LNCaP clone FGC (cell line): ENCODE data around the gene PHF2.

ENCODE experiments used
- DNase-seq: peaks from one replicate; pipeline ENCODE4 v3.0.0-alpha.2; 2011; ENCODE audit warnings: low read depth
- H3K4me3 ChIP-seq: 2 replicates; pipeline ENCODE4 v1.5.1; 2011; ENCODE audit warnings: mild to moderate bottlenecking, low read depth, low read length, control low read depth
- TF ChIP-seq, protein P1 (sequence below): IDR thresholded peaks from 2 replicates; pipeline ENCODE4 v1.5.1; 2012; ENCODE audit warnings: mild to moderate bottlenecking; ENCODE audit not compliant: control insufficient read depth, insufficient read depth; ENCODE audit errors: extremely low read depth

The PHF2 gene

GRCh38 chr9:93624431-93624834 lies 48.0 kb downstream of the PHF2 start:
- no peak overlapping the region for H3K4me3 ChIP-seq
- DNase-seq, result no peak
- TF ChIP-seq, protein P1, sequence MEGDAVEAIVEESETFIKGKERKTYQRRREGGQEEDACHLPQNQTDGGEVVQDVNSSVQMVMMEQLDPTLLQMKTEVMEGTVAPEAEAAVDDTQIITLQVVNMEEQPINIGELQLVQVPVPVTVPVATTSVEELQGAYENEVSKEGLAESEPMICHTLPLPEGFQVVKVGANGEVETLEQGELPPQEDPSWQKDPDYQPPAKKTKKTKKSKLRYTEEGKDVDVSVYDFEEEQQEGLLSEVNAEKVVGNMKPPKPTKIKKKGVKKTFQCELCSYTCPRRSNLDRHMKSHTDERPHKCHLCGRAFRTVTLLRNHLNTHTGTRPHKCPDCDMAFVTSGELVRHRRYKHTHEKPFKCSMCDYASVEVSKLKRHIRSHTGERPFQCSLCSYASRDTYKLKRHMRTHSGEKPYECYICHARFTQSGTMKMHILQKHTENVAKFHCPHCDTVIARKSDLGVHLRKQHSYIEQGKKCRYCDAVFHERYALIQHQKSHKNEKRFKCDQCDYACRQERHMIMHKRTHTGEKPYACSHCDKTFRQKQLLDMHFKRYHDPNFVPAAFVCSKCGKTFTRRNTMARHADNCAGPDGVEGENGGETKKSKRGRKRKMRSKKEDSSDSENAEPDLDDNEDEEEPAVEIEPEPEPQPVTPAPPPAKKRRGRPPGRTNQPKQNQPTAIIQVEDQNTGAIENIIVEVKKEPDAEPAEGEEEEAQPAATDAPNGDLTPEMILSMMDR, result no peak

DNA sequence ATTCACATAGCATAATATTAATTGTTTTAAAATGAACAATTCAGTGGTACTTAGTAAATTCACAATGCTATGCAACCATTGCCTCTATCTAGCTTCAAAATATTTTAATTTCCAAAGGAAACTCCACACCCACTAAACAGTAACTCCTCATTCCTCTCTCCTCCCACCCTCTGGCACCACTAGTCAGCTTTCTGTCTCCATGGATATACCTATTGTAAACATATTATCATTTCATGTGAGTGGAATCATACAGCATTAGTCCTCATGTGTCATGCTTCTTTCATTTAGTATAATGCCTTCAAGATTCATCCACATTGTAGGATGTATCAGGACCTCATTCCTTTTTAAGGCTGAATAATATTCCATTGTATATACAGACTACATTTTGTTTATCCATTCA lies 48.6 kb downstream of the PHF2 start:
- TF ChIP-seq, protein P1, result no peak
- no peak for DNase-seq
- H3K4me3 ChIP-seq, result no peak overlapping the region

DNA sequence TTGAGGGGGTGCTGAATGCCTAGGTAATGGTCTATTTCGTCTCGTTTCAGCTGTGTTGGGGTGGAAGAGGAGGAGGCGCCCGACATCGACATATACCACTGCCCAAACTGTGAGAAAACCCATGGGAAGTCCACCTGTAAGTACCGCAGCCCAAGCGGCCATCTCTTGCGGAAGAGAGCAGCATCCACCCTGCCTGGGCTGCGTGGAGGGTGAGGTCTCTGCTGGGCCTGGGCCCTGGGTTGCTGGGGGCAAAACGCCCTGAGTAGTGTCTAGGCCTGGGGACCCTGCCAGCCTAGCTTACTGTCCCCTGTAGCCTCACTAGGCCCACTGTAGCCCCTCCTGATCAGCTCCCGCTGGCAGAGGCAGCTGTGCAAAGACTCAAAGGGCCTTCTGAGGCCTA lies 53.5 kb downstream of the PHF2 start:
- no peak for DNase-seq
- TF ChIP-seq, protein P1, result no peak
- no peak overlapping the region for H3K4me3 ChIP-seq

DNA sequence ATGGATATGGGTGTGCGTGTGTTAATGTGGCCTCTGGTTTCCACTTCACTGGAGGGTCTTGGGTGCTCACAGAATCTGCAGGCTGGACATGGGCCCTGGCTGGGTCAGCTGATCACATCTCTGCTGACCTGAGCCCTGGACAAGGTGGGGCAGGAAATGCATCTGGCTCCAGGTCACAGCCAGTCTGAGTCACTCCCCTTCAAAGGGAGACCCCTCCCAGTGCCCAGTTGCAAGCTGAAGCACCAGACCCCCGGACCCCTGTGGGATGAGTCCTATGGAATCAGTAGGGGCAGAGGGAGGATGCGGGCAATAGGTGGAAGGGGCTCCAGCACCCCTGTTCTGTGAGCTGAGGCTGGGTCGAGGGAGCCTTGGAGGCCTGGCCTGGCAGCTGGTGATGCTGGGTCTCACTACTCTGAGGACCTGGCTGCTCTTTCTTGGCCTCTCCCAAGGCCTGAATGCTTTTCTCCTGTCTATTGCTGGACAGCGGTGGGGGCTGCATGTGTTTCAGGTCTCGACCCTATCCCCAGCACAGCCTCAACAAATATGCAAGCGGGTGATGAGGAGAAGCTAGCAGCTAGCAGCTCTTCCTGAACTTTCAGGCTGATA lies 54.5 kb downstream of the PHF2 start:
- no peak for DNase-seq
- TF ChIP-seq, protein P1, result no peak
- H3K4me3 ChIP-seq, result no peak overlapping the region

GRCh38 chr9:93633492-93634221 lies 57.3 kb downstream of the PHF2 start:
- H3K4me3 ChIP-seq, result no peak overlapping the region
- DNase-seq, result no peak
- TF ChIP-seq, protein P1, result no peak

DNA sequence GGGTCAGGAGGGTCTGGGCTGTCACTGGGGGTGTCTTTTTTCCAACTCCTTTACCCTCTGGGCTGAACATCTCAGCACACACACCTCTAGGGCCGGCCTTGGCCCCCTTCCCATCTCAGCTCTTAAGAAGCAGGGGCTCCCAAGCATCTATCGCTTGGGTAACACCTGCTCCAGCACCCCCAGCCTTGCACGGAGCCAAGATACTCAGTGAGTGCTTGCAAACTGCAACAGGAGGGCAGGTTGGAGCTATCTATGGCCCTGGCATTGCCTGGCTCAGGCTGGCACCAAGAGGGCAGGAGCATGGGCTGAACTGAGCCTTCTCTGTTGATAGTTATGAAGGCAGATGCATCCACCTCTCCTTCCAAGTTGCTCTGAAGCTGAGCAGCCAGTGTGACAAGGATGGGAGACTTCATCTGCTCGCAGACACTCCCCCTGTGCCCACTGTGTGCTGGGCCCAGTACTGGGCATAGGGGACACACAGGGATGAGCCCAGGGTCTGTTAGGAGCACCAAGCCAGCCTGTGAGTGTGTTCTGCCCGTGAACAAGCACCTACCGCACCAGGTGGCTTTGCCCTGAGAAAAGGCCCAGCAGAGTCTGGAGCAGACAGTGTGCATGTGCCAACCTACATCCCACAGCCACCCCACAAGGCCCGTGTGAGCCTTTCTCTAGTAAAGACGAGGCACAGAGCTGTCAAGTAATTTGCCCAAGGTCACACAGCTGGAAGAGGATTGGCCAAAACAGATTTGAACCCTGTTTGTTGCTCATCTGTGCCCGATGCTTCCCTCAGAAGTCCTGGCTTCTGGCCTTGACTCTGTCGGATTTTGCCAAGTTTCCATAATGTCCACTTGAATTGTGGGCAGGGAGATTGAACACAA lies 58.2 kb downstream of the PHF2 start:
- TF ChIP-seq, protein P1, result no peak
- H3K4me3 ChIP-seq, result no peak overlapping the region
- DNase-seq, result no peak
